Activated naive CD4-positive, alpha-beta T cell treated with anti-CD3 and anti-CD28 coated beads, Interleukin-2, amount 50 U/mL, for 24 hours (primary cell): ENCODE measurements around the gene ZNF366.

ENCODE experiments used
- H3K27ac Mint-ChIP-seq: one replicate; pipeline ENCODE4 v1.8.0; 2021; ENCODE audit warnings: mild to moderate bottlenecking, mixed read lengths
- H3K27me3 Mint-ChIP-seq: one replicate; pipeline ENCODE4 v1.8.0; 2021; ENCODE audit warnings: mixed read lengths
- H3K36me3 Mint-ChIP-seq: one replicate; pipeline ENCODE4 v1.8.0; 2021; ENCODE audit warnings: mixed read lengths
- H3K4me1 Mint-ChIP-seq: one replicate; pipeline ENCODE4 v1.8.0; 2021; ENCODE audit warnings: mixed read lengths
- H3K4me3 Mint-ChIP-seq: one replicate; pipeline ENCODE4 v1.8.0; 2021; ENCODE audit warnings: mild to moderate bottlenecking, mixed read lengths
- H3K9me3 Mint-ChIP-seq: one replicate; pipeline ENCODE4 v1.8.0; 2021; ENCODE audit warnings: mixed read lengths

Gene ZNF366, protein sequence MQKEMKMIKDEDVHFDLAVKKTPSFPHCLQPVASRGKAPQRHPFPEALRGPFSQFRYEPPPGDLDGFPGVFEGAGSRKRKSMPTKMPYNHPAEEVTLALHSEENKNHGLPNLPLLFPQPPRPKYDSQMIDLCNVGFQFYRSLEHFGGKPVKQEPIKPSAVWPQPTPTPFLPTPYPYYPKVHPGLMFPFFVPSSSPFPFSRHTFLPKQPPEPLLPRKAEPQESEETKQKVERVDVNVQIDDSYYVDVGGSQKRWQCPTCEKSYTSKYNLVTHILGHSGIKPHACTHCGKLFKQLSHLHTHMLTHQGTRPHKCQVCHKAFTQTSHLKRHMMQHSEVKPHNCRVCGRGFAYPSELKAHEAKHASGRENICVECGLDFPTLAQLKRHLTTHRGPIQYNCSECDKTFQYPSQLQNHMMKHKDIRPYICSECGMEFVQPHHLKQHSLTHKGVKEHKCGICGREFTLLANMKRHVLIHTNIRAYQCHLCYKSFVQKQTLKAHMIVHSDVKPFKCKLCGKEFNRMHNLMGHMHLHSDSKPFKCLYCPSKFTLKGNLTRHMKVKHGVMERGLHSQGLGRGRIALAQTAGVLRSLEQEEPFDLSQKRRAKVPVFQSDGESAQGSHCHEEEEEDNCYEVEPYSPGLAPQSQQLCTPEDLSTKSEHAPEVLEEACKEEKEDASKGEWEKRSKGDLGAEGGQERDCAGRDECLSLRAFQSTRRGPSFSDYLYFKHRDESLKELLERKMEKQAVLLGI

DNA sequence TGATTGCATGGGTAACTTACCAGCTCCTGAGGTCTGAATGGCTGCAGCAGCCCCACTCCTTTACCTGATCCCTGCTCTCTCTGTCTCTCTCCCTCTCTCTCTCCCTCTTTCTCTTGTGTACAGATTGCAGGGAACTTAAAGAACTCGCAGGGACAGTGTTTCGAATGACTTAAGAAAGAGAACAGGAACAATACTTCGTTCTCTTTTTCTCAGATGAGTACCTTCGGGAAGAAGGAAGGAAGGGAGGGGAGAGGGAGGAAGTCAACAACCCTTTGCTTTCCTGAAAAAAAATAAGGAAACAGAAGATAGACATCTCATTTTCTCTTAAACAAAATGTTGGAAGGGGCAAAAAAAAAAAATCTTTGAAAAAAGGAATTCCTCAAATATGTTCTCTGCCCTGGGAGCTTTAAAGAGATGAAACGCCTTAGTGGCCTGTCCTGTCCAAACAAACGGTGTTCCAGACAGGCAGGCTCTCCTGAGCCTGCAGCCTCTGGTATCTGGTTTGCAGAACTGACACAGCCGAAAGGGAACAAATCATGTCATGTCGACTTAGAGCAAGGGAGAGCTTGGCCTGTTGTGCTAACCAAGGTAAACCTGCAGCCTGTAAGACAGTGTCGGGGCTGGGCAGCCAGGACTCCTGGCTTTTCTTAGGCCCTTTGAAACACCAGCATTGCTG lies at the start of gene ZNF366:
Gene ZNF366, minus strand, starts transcription at position 180 of the 676 bp plus-strand sequence. CDS start 45,914 bp downstream, outside the sequence.
- no peak within 1 kb of the TSS for H3K27ac Mint-ChIP-seq
- no peak within 1 kb of the TSS for H3K4me3 Mint-ChIP-seq
- H3K4me1 Mint-ChIP-seq: no peaks in the 10 kb centered on the region
- no peaks in the 10 kb centered on the region for H3K9me3 Mint-ChIP-seq
- H3K36me3 Mint-ChIP-seq: no peaks in the 10 kb centered on the region
- H3K27me3 Mint-ChIP-seq: peaks cover 18% of the 10 kb centered on the region

DNA sequence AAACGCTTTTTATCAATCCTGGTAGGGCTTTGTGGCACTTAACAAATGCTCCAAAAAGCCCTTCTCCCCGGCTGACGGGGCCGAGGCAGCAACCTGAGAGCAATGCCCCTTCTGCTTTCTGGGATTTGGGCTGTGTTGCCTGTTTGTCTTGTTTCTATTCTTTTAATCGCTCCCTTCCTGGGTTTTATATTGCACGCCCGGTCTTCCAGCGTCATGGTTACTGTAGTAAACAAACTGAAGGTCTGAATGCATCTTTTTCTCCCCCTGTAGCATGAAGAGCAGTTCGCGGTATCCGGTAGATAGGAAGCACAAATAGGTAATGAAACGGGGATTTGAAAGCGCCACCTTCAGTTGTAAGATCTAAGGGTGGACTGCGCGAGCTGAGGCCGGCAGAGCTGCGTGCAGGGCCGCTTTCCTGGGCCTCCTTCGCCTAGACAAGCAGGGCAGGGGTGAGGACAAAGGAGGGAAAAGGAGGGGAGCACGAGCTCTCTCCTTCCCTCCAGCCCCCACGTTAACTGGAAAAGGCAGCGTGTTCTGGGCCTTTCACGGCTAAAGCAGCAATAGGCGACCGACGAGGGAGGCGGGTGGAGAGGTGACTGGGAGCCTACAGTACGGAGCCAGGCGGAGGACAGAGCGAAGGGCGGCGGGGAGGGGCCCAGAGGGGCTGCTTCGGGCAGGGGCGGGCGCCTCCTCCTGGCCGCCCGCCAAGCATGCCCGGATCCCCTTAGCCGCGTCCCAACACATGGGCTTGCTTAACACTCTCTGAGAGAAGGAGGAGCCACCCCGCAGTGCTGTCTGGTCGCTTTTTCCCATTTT lies 49.3 kb upstream of the ZNF366 start:
- Mint-ChIP-seq H3K9me3 (no peaks in the 10 kb centered on the region), H3K27ac (peak overlapping the region; percentile 6), H3K27me3 (peaks cover 29% of the 10 kb centered on the region), H3K4me3 (peak overlapping the region; percentile 76), H3K4me1 (peaks cover 13% of the 10 kb centered on the region), H3K36me3 (no peaks in the 10 kb centered on the region)

DNA sequence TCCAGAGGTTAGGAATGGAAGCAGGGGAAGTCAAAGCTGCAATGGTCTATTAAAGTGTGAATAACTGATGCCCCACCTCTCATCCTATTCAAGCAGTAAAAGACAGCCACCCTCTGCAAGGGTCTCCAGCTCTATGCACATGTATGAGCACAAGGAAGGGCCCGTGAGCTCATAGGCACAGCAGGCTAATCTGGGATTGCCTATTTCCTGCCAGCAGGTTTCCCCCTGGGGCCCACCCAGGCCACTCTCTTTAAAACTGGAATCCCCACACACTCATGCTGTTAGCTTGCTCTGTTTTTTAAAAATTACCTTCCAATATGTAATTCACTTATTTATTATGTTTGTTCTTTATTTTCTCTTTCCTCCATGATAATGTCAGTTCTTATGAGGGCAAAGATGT lies 48.7 kb upstream of the ZNF366 start:
- Mint-ChIP-seq H3K36me3 (no peaks in the 10 kb centered on the region), H3K4me1 (peaks cover 13% of the 10 kb centered on the region), H3K27me3 (peaks cover 26% of the 10 kb centered on the region), H3K4me3 (no peak overlapping the region), H3K27ac (no peak overlapping the region), H3K9me3 (no peaks in the 10 kb centered on the region)

DNA sequence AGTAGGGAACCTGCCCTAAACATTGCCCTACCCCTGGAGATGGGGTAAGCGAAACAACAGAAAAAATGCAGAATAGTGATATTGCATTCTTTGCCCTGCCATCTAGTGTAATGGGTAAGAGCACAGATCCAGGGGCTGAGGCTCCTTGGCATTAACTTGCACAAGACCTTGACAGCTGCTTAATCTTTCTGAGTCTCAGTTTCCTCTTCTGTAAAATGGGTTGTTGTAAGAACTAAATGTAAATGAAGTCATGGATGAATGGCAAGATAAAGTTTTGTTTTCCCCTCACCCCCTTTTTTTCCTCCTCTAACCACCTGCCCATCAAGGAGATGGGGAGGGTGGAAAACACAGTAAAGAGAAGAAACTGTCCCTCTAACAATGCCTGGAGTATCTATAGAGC lies 47.7 kb upstream of the ZNF366 start:
- H3K27ac Mint-ChIP-seq: no peak overlapping the region
- no peak overlapping the region for H3K4me3 Mint-ChIP-seq
- peaks cover 13% of the 10 kb centered on the region for H3K4me1 Mint-ChIP-seq
- no peaks in the 10 kb centered on the region for H3K36me3 Mint-ChIP-seq
- no peaks in the 10 kb centered on the region for H3K9me3 Mint-ChIP-seq
- H3K27me3 Mint-ChIP-seq: peaks cover 26% of the 10 kb centered on the region

DNA sequence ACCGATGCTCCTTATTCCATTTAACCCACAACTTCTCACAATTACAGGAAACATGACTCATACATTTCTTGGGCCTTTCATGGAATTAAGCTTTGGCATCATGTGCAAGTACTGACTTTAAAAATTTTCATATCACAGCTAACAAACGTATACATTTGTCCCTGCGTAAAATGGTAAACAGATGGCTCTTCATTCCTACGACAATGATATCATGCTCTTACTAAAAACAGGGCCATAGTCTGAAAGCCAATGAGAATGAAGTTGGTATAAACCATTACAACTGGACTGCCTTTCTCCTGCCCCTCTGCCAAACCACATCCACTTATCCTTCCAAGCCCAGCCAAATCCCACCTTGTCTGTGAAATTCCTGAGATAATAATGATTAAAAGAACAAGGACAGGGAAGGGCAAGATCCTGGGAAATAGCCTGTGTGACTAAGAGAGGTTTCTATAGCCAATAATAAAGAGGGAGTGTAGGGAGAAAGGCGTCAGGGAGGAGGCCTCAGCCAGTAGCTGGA lies 44.9 kb upstream of the ZNF366 start:
- Mint-ChIP-seq H3K4me1 (peaks cover 9% of the 10 kb centered on the region), H3K27me3 (peaks cover 30% of the 10 kb centered on the region), H3K27ac (no peak overlapping the region), H3K36me3 (peaks cover 3% of the 10 kb centered on the region), H3K4me3 (no peak overlapping the region), H3K9me3 (peaks cover 6% of the 10 kb centered on the region)

DNA sequence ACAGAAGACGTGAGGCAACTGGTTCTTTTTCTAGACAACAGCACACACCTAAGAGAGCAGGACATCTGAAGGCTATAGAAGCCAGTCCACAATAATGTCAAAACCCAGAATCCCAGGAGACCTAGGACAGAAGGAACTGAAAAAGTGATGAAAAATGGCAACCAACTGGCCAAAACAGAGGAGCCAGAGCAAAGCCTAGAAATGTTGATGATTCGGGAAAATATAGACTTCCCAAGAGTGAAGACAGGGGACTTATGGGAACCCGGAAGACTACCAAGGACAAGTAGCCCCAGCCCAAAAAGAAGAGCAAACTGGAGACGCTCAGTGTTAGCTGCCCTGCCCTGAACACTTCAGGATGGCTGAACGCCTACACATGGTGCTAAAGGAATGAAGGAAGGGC lies 43.4 kb upstream of the ZNF366 start:
- H3K4me1 Mint-ChIP-seq: no peaks in the 10 kb centered on the region
- no peak overlapping the region for H3K27ac Mint-ChIP-seq
- H3K9me3 Mint-ChIP-seq: peaks cover 6% of the 10 kb centered on the region
- H3K4me3 Mint-ChIP-seq: no peak overlapping the region
- H3K36me3 Mint-ChIP-seq: peaks cover 3% of the 10 kb centered on the region
- H3K27me3 Mint-ChIP-seq: peaks cover 24% of the 10 kb centered on the region

DNA sequence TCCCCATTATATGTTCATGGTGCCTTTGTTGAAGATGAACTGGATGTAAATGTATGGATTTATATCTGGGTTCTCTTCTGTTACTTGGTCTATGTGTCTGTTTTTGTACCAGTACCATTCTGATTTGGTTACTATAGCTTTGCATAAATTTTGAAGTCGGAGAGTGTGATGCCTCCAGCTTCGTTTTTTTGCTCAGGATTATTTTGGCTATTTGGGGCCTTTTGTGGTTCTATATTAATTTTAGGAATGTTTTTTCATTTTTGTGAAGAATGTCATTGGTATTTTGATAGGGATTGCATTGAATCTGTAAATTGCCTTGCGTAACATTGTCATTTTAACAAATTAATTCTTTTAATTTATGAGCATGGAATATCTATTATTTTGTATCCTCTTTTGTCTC lies 36.6 kb upstream of the ZNF366 start:
- Mint-ChIP-seq H3K36me3 (peaks cover 3% of the 10 kb centered on the region), H3K4me3 (no peak overlapping the region), H3K9me3 (peaks cover 11% of the 10 kb centered on the region)

DNA sequence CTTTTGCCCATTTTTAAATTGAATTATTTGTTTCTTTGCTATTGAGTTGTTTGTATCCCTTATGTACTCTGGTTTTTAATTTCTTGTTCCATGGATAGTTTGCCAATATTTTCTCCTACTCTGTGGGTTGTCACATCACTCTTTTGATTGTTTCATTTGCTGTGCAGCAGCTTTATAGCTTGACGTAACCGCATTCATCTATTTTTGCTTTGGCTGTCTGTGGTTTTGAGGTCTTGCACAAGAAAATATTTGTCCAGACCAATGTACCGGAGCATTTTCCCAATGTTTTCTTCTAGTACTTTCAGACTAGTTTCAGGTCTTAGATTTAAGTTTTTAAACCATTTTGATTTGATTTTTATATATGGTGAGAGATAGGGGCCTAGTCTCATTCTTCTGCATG lies 36.2 kb upstream of the ZNF366 start:
- Mint-ChIP-seq H3K9me3 (peaks cover 8% of the 10 kb centered on the region), H3K36me3 (peaks cover 2% of the 10 kb centered on the region), H3K27ac (no peak overlapping the region), H3K27me3 (peaks cover 7% of the 10 kb centered on the region), H3K4me3 (no peak overlapping the region), H3K4me1 (no peaks in the 10 kb centered on the region)

More for the DNA sequence above, 36.6 kb upstream of the ZNF366 start:
- Mint-ChIP-seq H3K27me3 (peaks cover 9% of the 10 kb centered on the region), H3K27ac (no peak overlapping the region), H3K4me1 (no peaks in the 10 kb centered on the region)

DNA sequence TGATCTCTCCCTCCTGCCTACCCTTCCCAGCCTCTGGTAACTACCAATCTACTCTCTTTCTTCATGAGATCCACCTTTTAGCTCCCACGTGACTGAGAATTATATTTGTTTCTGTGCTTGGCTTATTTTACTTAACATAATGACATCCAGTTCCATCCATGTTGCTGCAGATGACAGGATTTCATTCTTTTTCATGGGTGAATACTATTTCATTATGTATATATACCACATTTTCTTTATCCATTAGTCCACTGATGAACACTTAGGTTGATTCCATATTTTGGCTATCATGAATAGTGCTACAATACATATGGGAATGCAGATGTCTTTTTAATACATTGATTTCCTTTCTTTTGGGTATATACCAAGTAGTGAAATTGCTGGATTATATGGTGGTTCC lies 35.5 kb upstream of the ZNF366 start:
- peaks cover 4% of the 10 kb centered on the region for H3K9me3 Mint-ChIP-seq
- no peak overlapping the region for H3K27ac Mint-ChIP-seq
- no peaks in the 10 kb centered on the region for H3K36me3 Mint-ChIP-seq
- H3K4me1 Mint-ChIP-seq: no peaks in the 10 kb centered on the region
- no peak overlapping the region for H3K4me3 Mint-ChIP-seq
- H3K27me3 Mint-ChIP-seq: peaks cover 4% of the 10 kb centered on the region

DNA sequence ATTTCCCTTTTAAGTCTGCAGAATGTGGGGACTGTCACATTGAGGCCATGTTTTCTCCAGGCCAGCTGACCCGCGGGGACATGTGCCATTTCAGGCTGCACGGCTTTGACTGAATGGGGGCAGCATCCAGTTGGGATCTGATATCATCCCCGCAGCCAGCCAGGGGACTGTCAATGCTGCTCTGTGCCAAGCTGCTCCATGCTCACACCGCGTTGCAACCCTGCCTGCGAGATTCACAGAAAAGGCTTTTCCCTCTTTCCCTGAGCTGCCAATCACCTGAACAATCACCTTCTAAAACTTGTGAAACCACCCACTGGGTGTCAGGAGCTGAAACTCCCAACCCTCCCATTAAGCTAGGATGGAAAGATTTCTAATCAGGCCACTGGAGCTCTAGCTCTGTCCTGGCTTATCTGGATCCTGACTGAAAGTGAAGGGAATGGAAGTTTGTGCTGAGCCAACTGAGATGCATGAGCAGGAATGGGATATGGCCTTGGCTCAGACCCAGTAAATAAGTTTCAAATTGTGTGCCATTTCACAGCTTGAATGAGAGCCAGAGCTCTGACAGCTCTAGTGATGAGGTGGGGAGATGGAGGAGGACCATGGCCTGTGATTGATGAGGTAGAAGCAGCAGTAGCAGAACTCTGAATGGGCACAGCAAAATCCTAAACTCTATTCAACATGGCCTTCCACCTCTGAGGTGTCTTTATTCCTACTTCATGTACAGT lies 34.5 kb upstream of the ZNF366 start:
- Mint-ChIP-seq H3K9me3 (peaks cover 4% of the 10 kb centered on the region), H3K36me3 (no peaks in the 10 kb centered on the region), H3K4me3 (no peak overlapping the region), H3K27me3 (peaks cover 3% of the 10 kb centered on the region), H3K4me1 (no peaks in the 10 kb centered on the region), H3K27ac (no peak overlapping the region)

DNA sequence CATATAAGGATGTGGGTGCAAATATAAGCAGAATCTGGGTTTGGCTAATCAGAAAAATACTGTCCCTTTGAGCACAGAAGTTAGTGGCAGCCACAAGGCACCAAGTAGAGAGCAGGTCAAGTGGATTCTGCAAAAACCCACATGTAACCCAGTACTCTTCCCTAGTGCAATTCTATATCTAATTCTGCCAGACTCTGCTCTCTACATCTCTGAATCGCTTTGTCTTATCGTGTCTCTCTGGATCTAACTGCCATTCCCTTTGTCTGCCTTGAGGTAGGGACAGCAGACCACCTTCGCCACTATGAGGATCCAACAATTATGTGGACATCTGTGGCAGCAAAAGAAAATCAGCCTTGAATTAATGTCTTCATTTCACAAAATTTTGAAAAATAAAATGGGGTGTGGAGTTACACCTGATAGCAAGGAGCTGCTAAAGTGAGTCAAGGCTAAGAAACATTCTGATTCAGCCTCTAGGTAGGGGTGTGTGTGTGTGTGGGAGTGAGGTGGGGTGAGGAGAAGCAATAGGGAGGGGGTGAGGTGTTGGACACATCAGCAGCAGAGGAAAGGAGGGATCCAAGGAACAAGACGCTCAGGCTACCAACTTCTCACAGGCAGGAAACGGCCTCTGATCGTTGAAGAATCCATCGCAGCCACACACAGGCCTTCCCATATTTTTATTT lies 33.7 kb upstream of the ZNF366 start:
- Mint-ChIP-seq H3K36me3 (no peaks in the 10 kb centered on the region), H3K27me3 (peaks cover 4% of the 10 kb centered on the region), H3K9me3 (peaks cover 4% of the 10 kb centered on the region), H3K27ac (no peak overlapping the region), H3K4me3 (no peak overlapping the region), H3K4me1 (no peaks in the 10 kb centered on the region)

DNA sequence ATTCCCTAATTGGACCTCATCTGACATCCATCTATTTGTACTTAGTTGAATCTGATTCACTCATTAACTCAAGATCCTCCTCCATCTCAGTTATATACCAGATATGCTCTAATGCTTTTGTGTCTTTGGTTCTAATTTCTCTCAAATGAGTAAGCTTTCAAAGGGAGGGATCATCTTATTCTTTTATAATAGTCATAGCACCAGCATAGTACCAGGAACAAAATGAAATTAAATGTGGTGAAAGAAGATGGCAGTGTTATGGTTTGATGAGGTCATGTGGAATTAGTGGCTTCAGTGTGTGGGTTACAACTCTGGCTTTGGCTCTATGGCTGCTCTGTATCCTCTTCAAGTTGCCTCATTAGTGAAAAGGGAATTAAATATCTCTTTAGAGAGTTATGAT lies 32.5 kb upstream of the ZNF366 start:
- no peaks in the 10 kb centered on the region for H3K4me1 Mint-ChIP-seq
- H3K36me3 Mint-ChIP-seq: no peaks in the 10 kb centered on the region
- H3K27me3 Mint-ChIP-seq: peaks cover 8% of the 10 kb centered on the region
- no peak overlapping the region for H3K4me3 Mint-ChIP-seq
- peaks cover 4% of the 10 kb centered on the region for H3K9me3 Mint-ChIP-seq
- no peak overlapping the region for H3K27ac Mint-ChIP-seq

DNA sequence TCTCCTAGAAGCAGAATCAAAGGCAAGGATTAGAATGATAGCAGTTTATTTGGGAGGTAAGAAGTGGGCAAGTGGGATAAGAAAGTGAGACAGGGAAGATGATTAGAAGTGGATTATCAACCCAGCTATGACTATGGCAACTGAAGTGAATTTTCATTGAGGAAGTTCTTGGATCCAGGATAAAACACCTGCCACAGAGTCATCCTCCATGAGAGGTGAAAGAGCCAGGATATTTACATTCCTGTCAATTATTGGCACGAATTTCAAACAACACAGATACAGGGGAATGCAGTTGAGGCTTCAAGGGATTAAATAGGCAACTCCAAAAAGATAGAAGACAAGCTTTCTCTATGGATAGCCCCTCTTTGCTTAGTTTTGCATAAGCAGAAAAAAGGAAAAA lies 31.8 kb upstream of the ZNF366 start:
- Mint-ChIP-seq H3K27ac (no peak overlapping the region), H3K9me3 (peaks cover 4% of the 10 kb centered on the region), H3K36me3 (no peaks in the 10 kb centered on the region), H3K4me1 (no peaks in the 10 kb centered on the region), H3K27me3 (peaks cover 12% of the 10 kb centered on the region), H3K4me3 (no peak overlapping the region)

DNA sequence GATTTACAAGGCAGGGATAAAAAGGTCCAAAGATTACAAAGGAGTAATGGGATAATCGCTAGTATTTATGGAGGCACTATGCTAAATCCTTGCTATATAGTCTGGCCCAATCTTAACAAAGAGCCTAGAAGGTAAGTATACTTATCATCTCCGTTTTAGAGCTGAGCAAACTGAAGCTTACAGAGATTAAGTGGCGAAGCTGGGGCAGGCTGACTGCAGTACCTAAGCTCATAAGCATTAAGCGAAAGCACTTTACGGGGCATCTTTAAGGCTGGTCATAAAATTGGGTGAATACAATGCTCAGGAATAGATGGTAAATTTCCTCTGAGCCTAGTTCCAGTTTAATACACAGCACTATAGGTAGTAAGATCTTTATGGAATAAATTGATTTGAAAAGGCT lies 30.0 kb upstream of the ZNF366 start:
- Mint-ChIP-seq H3K36me3 (no peaks in the 10 kb centered on the region), H3K27me3 (peaks cover 15% of the 10 kb centered on the region), H3K4me3 (no peak overlapping the region), H3K27ac (no peak overlapping the region), H3K9me3 (peaks cover 5% of the 10 kb centered on the region), H3K4me1 (no peaks in the 10 kb centered on the region)
